WTC11 (cell line): ENCODE data around the gene MRPL20.

Experiments
- CREB1 ChIP-seq: sonication (generic); formaldehyde crosslinking; IDR thresholded peaks from 2 replicates; pipeline ENCODE4 v1.8.0; 2023; ENCODE audit warnings: mild to moderate bottlenecking, missing genetic modification reagents
- CTCF ChIP-seq: fragments of 200-600 bp; IDR thresholded peaks from 2 replicates; pipeline ENCODE4 v1.8.0; 2022; ENCODE audit warnings: antibody characterized with exemption
- ELF4 ChIP-seq: sonication (generic); formaldehyde crosslinking; IDR thresholded peaks from 2 replicates; pipeline ENCODE4 v1.8.1; 2022; ENCODE audit warnings: low read depth, mild to moderate bottlenecking, moderate library complexity, missing genetic modification reagents
- ETV6 ChIP-seq: sonication (generic); formaldehyde crosslinking; IDR thresholded peaks from 2 replicates; pipeline ENCODE4 v1.8.1; 2022; ENCODE audit warnings: mild to moderate bottlenecking, missing genetic modification reagents
- IRF2 ChIP-seq: sonication (generic); formaldehyde crosslinking; IDR thresholded peaks from 2 replicates; pipeline ENCODE4 v1.8.0; 2022; ENCODE audit warnings: low read depth, missing genetic modification reagents, borderline replicate concordance
- MAX ChIP-seq: sonication (generic); formaldehyde crosslinking; IDR thresholded peaks from 2 replicates; pipeline ENCODE4 v1.8.0; 2022; ENCODE audit warnings: mild to moderate bottlenecking, missing genetic modification reagents
- TCF7 ChIP-seq: sonication (generic); formaldehyde crosslinking; IDR thresholded peaks from 2 replicates; pipeline ENCODE4 v1.8.0; 2022; ENCODE audit warnings: mild to moderate bottlenecking, low read depth, missing genetic modification reagents, moderate library complexity
- USF2 ChIP-seq: sonication (generic); formaldehyde crosslinking; IDR thresholded peaks from 2 replicates; pipeline ENCODE4 v1.8.1; 2023; ENCODE audit warnings: mild to moderate bottlenecking, missing genetic modification reagents, moderate library complexity

GRCh38 chr1:1353389-1354151 is 53.5 kb downstream of the MRPL20 start:
- TF ChIP-seq ELF4 (no peak), USF2 (no peak), TCF7 (CRISPR knock-in tag) (no peak), CTCF (no peak), MAX (CRISPR knock-in tag) (peak; percentile 67; the same call in 1 of the 2 replicates), IRF2 (CRISPR knock-in tag) (no peak), CREB1 (CRISPR knock-in tag) (no peak), ETV6 (CRISPR knock-in tag) (peak; percentile 61; the same call in 1 of the 2 replicates)
